SK-N-SH (cell line): ENCODE results near the gene NAALAD2. TPM values are rescaled to one million over a fixed set of nuclear protein-coding genes. Genes with fewer than 3 reads are reported as not detected.
"Not testable (repeated sequence)": the region's sequence is repeated elsewhere in the genome, so short reads cannot be mapped to it uniquely, and the experiment has no call there.

Source experiments
- CTCF ChIA-PET: fragments of 300-600, 350-600 bp; formaldehyde crosslinking; extraction: SDS; loops from one replicate; lab custom pipeline; 2021; lab: Yijun Ruan, JAX
- POLR2A ChIA-PET: fragments of 350-600 bp; sonication (Branson Sonifier 250); formaldehyde crosslinking; extraction: SDS; loops from one replicate; lab custom pipeline; 2020; ENCODE audit warnings: antibody characterized with exemption, inconsistent platforms; lab: Yijun Ruan, JAX
- DNase-seq: peaks from one replicate; pipeline ENCODE4 v3.0.0; 2012
- H2AFZ ChIP-seq: fragments of 200-600 bp; sonication (generic); 2 replicates; pipeline ENCODE4 v1.8.1; 2016; ENCODE audit warnings: antibody characterized with exemption, mild to moderate bottlenecking, low read depth
- H3F3A ChIP-seq: fragments of 200-600 bp; sonication (generic); replicated peaks from 2 replicates; pipeline ENCODE3; 2016; ENCODE audit warnings: antibody characterized with exemption, mild to moderate bottlenecking; ENCODE audit not compliant: insufficient read depth
- H3K27ac ChIP-seq, 2 experiments: fragments of 200-500 bp in 1 of 2; fragments of 200-600 bp in 1 of 2; sonication (Bioruptor generic) in 1 of 2; sonication (generic), shearing (Covaris generic) in 1 of 2; 2 replicates each; pipeline versions ENCODE4 v1.5.1 to v1.6.1; 2014 to 2016; ENCODE audit warnings: low read depth in 2 of 2, inconsistent platforms in 1 of 2, low read length in 1 of 2, mild to moderate bottlenecking in 1 of 2, mixed read lengths in 1 of 2
- H3K27me3 ChIP-seq: fragments of 200-600 bp; sonication (generic), shearing (Covaris generic); 2 replicates; pipeline ENCODE4 v1.6.1; 2016; ENCODE audit warnings: mixed run types; ENCODE audit not compliant: insufficient read depth
- H3K36me3 ChIP-seq, 2 experiments: fragments of 200-500 bp in 1 of 2; fragments of 200-600 bp in 1 of 2; sonication (Bioruptor generic) in 1 of 2; sonication (generic) in 1 of 2; replicated peaks in 1 of 2; 2 replicates each; pipeline versions ENCODE3 to v1.5.1; 2014 to 2016; ENCODE audit warnings: low read length in 1 of 2, mild to moderate bottlenecking in 1 of 2; ENCODE audit not compliant: insufficient read depth in 2 of 2, control insufficient read depth in 1 of 2
- H3K4me1 ChIP-seq, 2 experiments: fragments of 200-500 bp in 1 of 2; fragments of 200-600 bp in 1 of 2; sonication (Bioruptor generic) in 1 of 2; sonication (generic), shearing (Covaris generic) in 1 of 2; 2 replicates each; pipeline versions ENCODE4 v1.5.1 to v1.6.1; 2014 to 2016; ENCODE audit warnings: low read depth in 1 of 2, low read length in 1 of 2, mixed run types in 1 of 2; ENCODE audit not compliant: insufficient read depth in 2 of 2, control insufficient read depth in 1 of 2
- H3K4me2 ChIP-seq: fragments of 200-600 bp; sonication (generic), shearing (Covaris generic); 2 replicates; pipeline ENCODE4 v1.6.1; 2017; ENCODE audit warnings: mixed run types
- H3K4me3 ChIP-seq, 2 experiments: fragments of 200-500 bp in 1 of 2; fragments of 200-600 bp in 1 of 2; sonication (Bioruptor generic) in 1 of 2; sonication (generic), shearing (Covaris generic) in 1 of 2; 2 replicates each; pipeline versions ENCODE4 v1.5.1 to v1.8.1; 2014 to 2016; ENCODE audit warnings: low read depth in 2 of 2, inconsistent platforms in 1 of 2, low read length in 1 of 2, mild to moderate bottlenecking in 1 of 2, mixed read lengths in 1 of 2, moderate library complexity in 1 of 2
- H3K79me2 ChIP-seq: fragments of 200-600 bp; sonication (generic); 2 replicates; pipeline ENCODE4 v1.8.1; 2017; ENCODE audit warnings: mild to moderate bottlenecking; ENCODE audit not compliant: insufficient read depth
- H3K9ac ChIP-seq: fragments of 200-600 bp; sonication (generic); 2 replicates; pipeline ENCODE4 v1.6.1; 2017; ENCODE audit warnings: mixed run types
- H3K9me2 ChIP-seq: fragments of 200-600 bp; sonication (generic); 2 replicates; pipeline ENCODE4 v1.6.1; 2017; ENCODE audit warnings: mixed run types
- H3K9me3 ChIP-seq: fragments of 200-600 bp; sonication (generic); 2 replicates; pipeline ENCODE4 v1.6.1; 2017; ENCODE audit warnings: mixed run types, mild to moderate bottlenecking, moderate library complexity
- H4K20me1 ChIP-seq: fragments of 200-600 bp; sonication (generic); 2 replicates; pipeline ENCODE4 v1.6.1; 2017; ENCODE audit warnings: mild to moderate bottlenecking, mixed run types; ENCODE audit not compliant: insufficient read depth
- CTCF ChIP-seq: fragments of 200-600 bp; sonication (generic); IDR thresholded peaks from 2 replicates; pipeline ENCODE4 v1.6.1; 2017; ENCODE audit warnings: antibody characterized with exemption, mild to moderate bottlenecking, moderate library complexity
- EP300 ChIP-seq, 2 experiments: IDR thresholded peaks; 2 replicates each; pipeline versions ENCODE4 v1.4.0 to v1.6.1; 2012; ENCODE audit warnings: borderline replicate concordance in 1 of 2, low read depth in 1 of 2, low read length in 1 of 2
- EZH2phosphoT487 ChIP-seq: fragments of 200-600 bp; sonication (generic); IDR thresholded peaks from 2 replicates; pipeline ENCODE4 v1.6.1; 2017; ENCODE audit warnings: low read depth, mixed run types, mild to moderate bottlenecking, antibody characterized with exemption, moderate library complexity, borderline replicate concordance
- FOXJ3 ChIP-seq: sonication (generic); formaldehyde crosslinking; IDR thresholded peaks from 2 replicates; pipeline ENCODE4 v1.5.1; 2020; ENCODE audit warnings: mild to moderate bottlenecking, missing genetic modification reagents
- FOXM1 ChIP-seq: IDR thresholded peaks from 2 replicates; pipeline ENCODE4 v1.4.0; 2012; ENCODE audit warnings: low read depth, mild to moderate bottlenecking
- GABPA ChIP-seq: IDR thresholded peaks from 2 replicates; pipeline ENCODE4 v1.4.0; 2012; ENCODE audit warnings: low read depth, mild to moderate bottlenecking
- MAX ChIP-seq: IDR thresholded peaks from 2 replicates; pipeline ENCODE4 v1.4.0; 2012; ENCODE audit warnings: low read depth
- RAD21 ChIP-seq: IDR thresholded peaks from 2 replicates; pipeline ENCODE4 v1.6.1; 2012; ENCODE audit warnings: mild to moderate bottlenecking, low read length
- RXRA ChIP-seq: IDR thresholded peaks from 2 replicates; pipeline ENCODE4 v1.4.0; 2012; ENCODE audit warnings: low read depth, mild to moderate bottlenecking, borderline replicate concordance
- SMC3 ChIP-seq: IDR thresholded peaks from 2 replicates; pipeline ENCODE4 v1.6.1; 2012; ENCODE audit warnings: low read depth, low read length, improper control_type of control experiment
- TCF12 ChIP-seq: IDR thresholded peaks from 2 replicates; pipeline ENCODE4 v1.4.0; 2012
- ZBTB33 ChIP-seq: IDR thresholded peaks from 2 replicates; pipeline ENCODE4 v1.4.0; 2012; ENCODE audit warnings: low read depth, borderline replicate concordance
- WGBS: methylation state at CpG from one replicate; pipeline ENCODE4 v1.1.6; 2017; ENCODE audit warnings: low lambda C conversion rate; 5-methylcytosine and 5-hydroxymethylcytosine counted together
- polyA plus RNA-seq, 3 experiments: library from polyadenylated mRNA; depleted of rRNA; stranded (reverse); fragments of >200 nt; gene quantifications; 2 replicates each; pipeline ENCODE4 v1.2.3, GENCODE V29; 2012

The NAALAD2 gene
- polyA plus RNA-seq, 1 of the 3 experiments (the other 2 are of a cell fraction): 0.74 TPM

- peaks cover 7% of the 10 kb centered on the region; the same call in 1 of the 2 replicates for H3K79me2 ChIP-seq
- H2AFZ ChIP-seq: no peak overlapping the region
- no peaks in the 10 kb centered on the region for H3K27me3 ChIP-seq
- POLR2A ChIA-PET: no interaction called here
- WGBS: 89% methylated on average over 13 of the region's 13 CpGs
- TF ChIP-seq MAX: no peak
- TF ChIP-seq TCF12: no peak
- no peak for TF ChIP-seq FOXJ3
- no peak for TF ChIP-seq EP300 (IDR thresholded peaks at IDR 0.05; ENCODE audit: borderline replicate concordance in 1 of 2, low read depth in 1 of 2, low read length in 1 of 2)
- no peak for TF ChIP-seq ZBTB33
- TF ChIP-seq GABPA: no peak
- no peak for TF ChIP-seq EZH2phosphoT487
- TF ChIP-seq FOXM1: no peak
- TF ChIP-seq RXRA: no peak
- peaks cover 24% of the 10 kb centered on the region for H3F3A ChIP-seq
- H3K4me2 ChIP-seq: no peak overlapping the region
- H3K4me1 ChIP-seq: peaks cover 3 to 6% of the 10 kb centered on the region in 2 experiments; a peak in 3 of 4 replicates
- H3K27ac ChIP-seq: no peak overlapping the region
- peaks cover 75 to 90% of the 10 kb centered on the region in 2 experiments for H3K36me3 ChIP-seq
- CTCF ChIA-PET: interaction anchor here (0.8 to 2.3 kb wide), 17 partner anchors 9 to 212 kb away, joined by 3 to 47 read pairs (median 4); partner anchors contain the start of gene CHORDC1
- no peaks in the 10 kb centered on the region for H3K9me2 ChIP-seq
- no peak for DNase-seq
- H3K9me3 ChIP-seq: no peaks in the 10 kb centered on the region
- H4K20me1 ChIP-seq: no peaks in the 10 kb centered on the region
- no peak overlapping the region for H3K9ac ChIP-seq
- no peak overlapping the region for H3K4me3 ChIP-seq
Measured at GRCh38 chr11:90204407-90204806, 69.9 kb downstream of the NAALAD2 start.

- H2AFZ ChIP-seq: no peak overlapping the region
- H3K9me2 ChIP-seq: no peaks in the 10 kb centered on the region
- H3K4me2 ChIP-seq: peak overlapping the region; percentile 4; the same call in 1 of the 2 replicates
- H4K20me1 ChIP-seq: no peaks in the 10 kb centered on the region
- ChIA-PET CTCF (interaction anchor here (0.8 to 2.3 kb wide), 18 partner anchors 9 to 211 kb away, joined by 3 to 47 read pairs (median 4); partner anchors contain the start of gene CHORDC1), POLR2A (no interaction called here)
- peaks cover 3 to 6% of the 10 kb centered on the region in 2 experiments; a peak in 3 of 4 replicates for H3K4me1 ChIP-seq
- H3K79me2 ChIP-seq: peaks cover 11% of the 10 kb centered on the region; the same call in 1 of the 2 replicates
- no peaks in the 10 kb centered on the region for H3K9me3 ChIP-seq
- no peak for TF ChIP-seq TCF12
- peak; percentile 64 for TF ChIP-seq RAD21
- TF ChIP-seq SMC3: peak; percentile 33
- peak; percentile 96 for TF ChIP-seq CTCF
- no peaks in the 10 kb centered on the region for H3K27me3 ChIP-seq
- no peak overlapping the region; a peak in 1 of 4 replicates for H3K4me3 ChIP-seq
- 26% methylated on average over 3 of the region's 3 CpGs for WGBS
- DNase-seq: peak; percentile 34
- H3K36me3 ChIP-seq: peaks cover 79 to 91% of the 10 kb centered on the region in 2 experiments
- H3K27ac ChIP-seq: peak overlapping the region; percentile 22 to 46; a peak in 3 of 4 replicates
- H3F3A ChIP-seq: peaks cover 24% of the 10 kb centered on the region
- no peak overlapping the region for H3K9ac ChIP-seq
Measured at GRCh38 chr11:90204832-90205646, 70.6 kb downstream of the NAALAD2 start.

GRCh38 chr11:90207992-90208391 lies 73.5 kb downstream of the NAALAD2 start:
- H3K79me2 ChIP-seq: peaks cover 31% of the 10 kb centered on the region
- DNase-seq, H3K4me1 ChIP-seq, H3K9me2 ChIP-seq, H2AFZ ChIP-seq, H3K27me3 ChIP-seq, H4K20me1 ChIP-seq, H3K9ac ChIP-seq, POLR2A ChIA-PET, H3K9me3 ChIP-seq, H3K27ac ChIP-seq, H3K4me3 ChIP-seq, H3K4me2 ChIP-seq: not testable (repeated sequence)
- CTCF ChIA-PET: interaction anchor here (1.2 kb wide), 1 partner anchor 19 kb away, joined by 3 read pairs; no protein-coding TSS in a partner anchor
- WGBS: 88% methylated on average over 10 of the region's 10 CpGs
- peaks cover 24% of the 10 kb centered on the region for H3F3A ChIP-seq
- peaks cover 80 to 84% of the 10 kb centered on the region in 2 experiments for H3K36me3 ChIP-seq
